Umbilical cord (tissue), 2 donors: ENCODE measurements around the gene DGKZ. TPM values are rescaled to one million over a fixed set of nuclear protein-coding genes. Genes with fewer than 3 reads are reported as not detected.
"Not testable (repeated sequence)": the region's sequence is repeated elsewhere in the genome, so short reads cannot be mapped to it uniquely, and the experiment has no call there.

Experiments used
- DNase-seq: peaks from one replicate; pipeline ENCODE4 v3.0.0-alpha.2; 2015; ENCODE audit warnings: low spot score
- total RNA-seq: library from RNA; depleted of rRNA; stranded (reverse); fragments of >200 nt; gene quantifications from one replicate; pipeline ENCODE4 v1.2.3, GENCODE V29; 2014; ENCODE audit warnings: low replicate concordance; ENCODE audit not compliant: insufficient read depth

Gene DGKZ
- total RNA-seq = 20.7 TPM

- peak; percentile 82 for DNase-seq
These were observed at the start of gene DGKZ for GRCh38 chr11:46346886-46347636. Gene DGKZ, plus strand, starts transcription at chr11:46347463. Its CDS starts 197 bp downstream, at chr11:46347660.

DNA sequence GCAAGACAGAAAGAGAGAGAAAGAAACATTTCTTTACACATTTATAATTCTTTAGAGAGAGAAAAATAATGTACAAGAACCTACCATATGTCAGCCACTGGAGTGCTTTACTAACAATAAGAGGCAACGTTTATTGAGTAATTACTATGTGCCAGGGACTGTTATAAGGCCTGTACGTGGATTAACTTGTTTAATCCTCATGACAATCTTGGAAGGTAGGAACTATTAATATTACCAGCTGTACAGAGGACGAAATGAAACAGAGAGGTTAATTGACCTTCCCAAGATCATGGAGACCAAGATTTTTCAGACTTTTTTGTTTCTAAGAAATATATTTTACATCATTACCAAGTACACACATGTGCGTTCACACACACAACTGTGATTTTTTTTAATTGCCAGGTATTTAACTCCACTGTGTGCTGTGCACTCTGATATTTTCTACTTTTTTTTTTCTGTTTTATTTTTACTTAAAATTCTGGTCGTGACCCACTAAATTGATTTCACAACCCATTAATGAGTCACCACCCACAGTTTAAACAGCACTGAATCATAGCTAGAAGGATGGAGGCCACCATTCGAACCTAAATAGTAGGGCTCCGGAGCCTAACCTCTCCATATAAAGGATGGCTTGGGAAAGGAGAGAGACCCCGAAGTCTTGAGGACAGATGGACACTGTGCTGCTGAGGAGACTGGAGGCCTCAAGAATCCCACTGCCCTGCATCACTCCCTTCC, 48.4 kb upstream of the DGKZ start:
- no peak for DNase-seq

DNA sequence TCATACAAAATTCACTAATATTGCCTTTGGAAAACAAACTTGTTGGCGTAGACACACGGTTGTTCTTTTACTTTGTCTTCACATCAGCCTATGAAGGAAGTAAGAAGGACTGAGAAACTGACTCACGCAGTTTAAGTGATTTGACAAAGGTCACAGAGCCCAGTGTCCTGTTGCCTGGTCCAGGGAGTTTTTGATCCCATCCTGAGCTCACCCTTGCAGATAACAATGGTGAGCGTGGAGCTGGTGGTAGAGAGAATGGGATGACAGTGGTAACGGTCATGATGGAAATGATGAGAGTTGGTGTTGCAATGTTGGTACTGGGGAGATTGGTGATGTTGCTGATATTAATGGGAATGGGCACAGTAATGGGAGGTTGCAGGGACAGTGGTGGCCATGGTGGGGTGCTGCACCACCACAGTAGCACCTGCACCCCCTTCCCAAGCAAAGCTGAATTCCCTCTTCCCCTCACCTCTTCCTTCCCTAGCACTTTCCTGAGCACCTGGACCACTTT, 47.8 kb upstream of the DGKZ start:
- no peak for DNase-seq

DNA sequence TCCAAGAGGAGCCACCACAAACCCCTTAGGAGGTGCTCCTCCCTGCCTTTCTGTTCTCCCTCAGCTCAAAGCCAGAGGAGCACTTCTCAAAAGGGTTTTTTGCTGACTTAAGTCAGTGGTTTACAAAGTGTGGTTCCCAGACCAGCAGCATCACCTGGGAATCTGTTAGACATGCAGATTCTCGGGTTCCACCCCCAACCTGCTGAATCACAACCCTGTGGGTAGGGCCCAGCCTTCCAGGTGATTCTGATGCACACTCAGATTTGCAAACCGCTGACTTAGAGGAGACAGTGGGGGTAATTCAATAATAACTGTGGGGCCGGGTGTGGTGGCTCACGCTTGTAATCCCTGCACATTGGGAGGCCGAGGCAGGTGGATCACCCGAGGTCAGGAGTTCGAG, 47.0 kb upstream of the DGKZ start:
- DNase-seq = no peak

GRCh38 chr11:46302866-46303265, 44.4 kb upstream of the DGKZ start:
- DNase-seq = no peak

GRCh38 chr11:46304036-46304435, 43.2 kb upstream of the DGKZ start:
- not testable (repeated sequence) for DNase-seq

DNA sequence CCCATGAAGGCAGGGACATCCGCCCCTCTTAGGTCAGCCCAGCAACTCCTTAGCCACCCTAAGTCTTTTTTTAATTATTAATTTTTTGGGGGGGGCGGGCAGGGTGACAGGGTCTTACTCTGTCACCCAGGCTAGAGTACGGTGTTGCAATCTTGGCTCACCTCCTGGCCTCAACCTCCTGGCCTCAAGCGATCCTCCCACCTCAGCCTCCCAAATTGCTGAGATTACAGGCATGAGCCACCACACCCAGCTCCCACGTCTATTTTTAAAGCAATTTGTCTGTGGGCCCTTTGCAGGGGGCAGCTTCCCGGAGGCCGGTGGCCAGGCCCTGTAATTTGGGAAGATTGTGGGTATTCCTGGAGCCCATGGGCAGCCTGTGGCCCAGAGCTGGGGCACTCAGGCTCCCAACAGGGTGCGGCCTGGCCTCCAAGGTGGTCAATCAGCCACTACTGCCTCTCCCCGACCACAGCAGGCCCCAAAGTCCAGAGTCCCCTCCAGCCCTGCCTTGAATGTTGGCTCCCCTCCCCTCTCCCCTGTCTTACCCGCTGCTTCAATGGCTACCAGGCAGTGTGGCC, 42.6 kb upstream of the DGKZ start:
- no peak for DNase-seq

- DNase-seq = peak; percentile 51
These were observed 42.0 kb upstream of the DGKZ start for GRCh38 chr11:46305295-46305694.

- no peak for DNase-seq
These were observed 40.9 kb upstream of the DGKZ start for GRCh38 chr11:46306296-46306853.

DNA sequence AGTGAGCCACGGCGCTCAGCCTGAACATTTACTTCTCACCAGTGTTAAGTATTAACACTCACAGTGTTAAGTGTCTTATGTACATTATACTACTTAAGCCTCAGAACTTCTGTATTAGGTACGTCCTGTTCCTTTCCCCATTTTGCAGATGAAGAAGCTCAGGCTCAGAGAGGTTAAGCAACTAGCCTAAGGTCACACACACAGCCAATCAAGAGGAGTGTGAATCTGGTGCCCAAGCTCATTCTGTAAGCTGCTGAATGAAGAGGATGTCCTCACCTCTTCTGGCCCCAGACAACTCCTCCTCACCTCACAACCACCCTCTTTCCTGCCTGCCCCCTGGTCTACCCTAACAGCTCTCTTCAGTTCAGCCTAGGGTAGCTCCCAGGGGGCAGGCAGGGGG, 39.9 kb upstream of the DGKZ start:
- DNase-seq = no peak

DNA sequence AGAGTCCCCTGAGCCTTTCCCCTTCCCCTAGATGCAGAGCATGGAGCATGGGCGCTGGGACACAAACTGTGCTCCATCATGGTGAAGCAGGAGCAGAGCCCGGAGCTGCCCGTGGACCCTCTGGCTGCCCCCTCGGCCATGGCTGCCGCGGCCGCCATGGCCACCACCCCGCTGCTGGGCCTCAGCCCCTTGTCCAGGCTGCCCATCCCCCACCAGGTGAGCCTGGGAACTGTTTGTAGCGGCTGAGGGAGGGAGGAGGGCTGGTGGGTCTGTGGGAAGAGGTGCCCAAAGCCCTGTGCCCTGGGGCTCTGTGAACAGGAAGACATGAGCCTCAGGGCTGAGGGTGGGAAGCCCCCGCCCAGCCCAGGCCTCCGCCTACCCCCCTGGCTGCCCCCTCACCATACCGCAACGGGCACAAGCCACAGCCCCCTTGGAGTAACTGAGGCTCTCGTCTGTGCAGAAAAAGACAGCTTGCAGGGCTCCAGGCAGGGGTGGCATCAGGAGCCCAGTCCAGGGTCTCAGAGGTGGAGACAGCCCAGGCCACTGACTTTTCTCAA, 39.4 kb upstream of the DGKZ start:
- no peak for DNase-seq

- peak; percentile 57 for DNase-seq
These were observed 38.4 kb upstream of the DGKZ start for GRCh38 chr11:46308631-46309419.

GRCh38 chr11:46309814-46310259, 37.4 kb upstream of the DGKZ start:
- DNase-seq = peak; percentile 28

GRCh38 chr11:46315033-46315738, 32.1 kb upstream of the DGKZ start:
- DNase-seq = peak; percentile 60

GRCh38 chr11:46315783-46316563, 31.3 kb upstream of the DGKZ start:
- no peak for DNase-seq

DNA sequence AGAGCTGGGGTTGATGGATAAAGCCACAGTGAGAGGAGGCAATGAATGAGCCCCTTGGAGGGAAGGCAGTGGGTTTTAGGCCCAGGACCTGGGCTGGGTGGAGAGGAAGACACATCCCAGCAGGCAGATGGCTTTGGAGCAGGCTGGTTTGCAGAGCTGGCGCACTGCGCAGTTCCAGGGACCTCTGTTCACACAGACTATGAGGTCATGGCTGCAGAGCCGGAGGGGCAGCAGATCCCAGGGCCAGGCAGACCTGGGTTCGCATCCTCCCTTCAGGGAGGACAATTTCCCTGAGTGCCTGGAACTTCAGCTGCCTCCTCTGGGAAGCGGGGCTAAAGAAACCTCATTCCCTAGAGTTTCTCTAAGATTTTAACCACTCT, 28.2 kb upstream of the DGKZ start:
- DNase-seq = no peak

DNA sequence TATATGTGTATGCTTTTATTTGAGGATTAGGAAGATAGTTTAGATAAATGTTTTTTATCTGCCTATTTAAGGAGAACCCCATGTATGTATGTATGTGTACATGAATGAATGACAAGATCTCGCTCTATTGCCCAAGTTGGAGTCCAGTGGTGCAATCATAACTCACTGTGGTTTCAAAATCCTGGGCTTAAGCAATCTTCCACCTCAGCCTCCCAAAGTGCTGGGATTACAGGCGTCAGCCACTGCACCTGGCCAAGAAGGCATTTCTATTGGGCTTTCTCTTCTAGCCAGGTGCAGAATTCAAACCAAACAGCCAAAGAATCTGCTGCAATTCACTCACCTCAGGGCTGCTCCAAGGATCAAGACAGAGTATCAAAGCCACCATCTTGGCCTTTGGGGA, 25.5 kb upstream of the DGKZ start:
- DNase-seq = no peak

DNA sequence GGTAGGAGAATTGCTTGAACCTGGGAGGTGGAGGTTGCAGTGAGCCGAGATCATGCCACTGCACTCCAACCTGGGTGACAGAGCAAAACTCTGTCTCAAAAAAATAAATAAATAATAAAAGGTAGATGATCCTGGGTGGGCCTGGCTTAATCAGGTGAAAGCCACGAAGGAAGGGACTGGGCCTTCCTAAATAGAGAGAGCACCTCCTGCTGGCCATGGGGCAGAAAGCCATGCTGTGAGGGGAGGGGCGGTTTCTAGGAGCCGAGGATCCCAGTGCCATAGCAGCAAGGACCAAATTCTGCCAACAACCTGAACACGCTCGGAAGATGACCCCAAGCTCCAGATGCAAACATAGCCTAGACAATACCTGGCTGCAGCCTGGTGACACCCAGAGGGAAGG, 24.5 kb upstream of the DGKZ start:
- DNase-seq = no peak

- DNase-seq = no peak
These were observed 20.3 kb upstream of the DGKZ start for GRCh38 chr11:46326813-46327416.
